Mammary epithelial cell (primary cell): ENCODE data around the gene HS6ST2.

Experiments used
- CTCF ChIP-seq, 2 donors: IDR thresholded peaks in 1 of 2; conservative IDR thresholded peaks in 1 of 2; 2 replicates each; pipeline ENCODE4 v1.5.1; 2011 to 2012; ENCODE audit warnings: inconsistent platforms in 2 of 2, low read length in 2 of 2, mild to moderate bottlenecking in 2 of 2, control low read depth in 1 of 2, low read depth in 1 of 2; ENCODE audit not compliant: insufficient read depth in 1 of 2; ENCODE audit errors: extremely low read depth in 1 of 2
- EZH2 ChIP-seq: IDR thresholded peaks from 2 replicates; pipeline ENCODE4 v1.6.1; 2012; ENCODE audit warnings: low read length, inconsistent platforms, borderline replicate concordance

GRCh38 chrX:132818638-132819037 lies 139.8 kb downstream of the HS6ST2 start:
- TF ChIP-seq CTCF (conservative IDR thresholded peaks at IDR 0.05 in 1 of 2, IDR thresholded peaks at IDR 0.05 in 1 of 2; ENCODE audit: extremely low read depth in 1 of 2, insufficient read depth in 1 of 2, low read depth in 1 of 2, low read length in 2 of 2): no peak
- no peak for TF ChIP-seq EZH2
